OCI-LY3 (cell line): Measurements from ENCODE around the gene EEF1AKMT2.
"Not testable (repeated sequence)": the region's sequence is repeated elsewhere in the genome, so short reads cannot be mapped to it uniquely, and the experiment has no call there.

ENCODE experiments used
- H2AFZ ChIP-seq: fragments of 200-600, 300-600 bp; shearing (Covaris generic); 2 replicates; pipeline ENCODE4 v1.6.0; 2014; ENCODE audit warnings: antibody characterized with exemption, low read depth, low read length
- H3K27ac ChIP-seq: fragments of 200-600, 300-600 bp; sonication (generic); 2 replicates; pipeline ENCODE4 v1.5.1; 2014; ENCODE audit warnings: mild to moderate bottlenecking, low read length, moderate library complexity, mixed read lengths
- H3K27me3 ChIP-seq: fragments of 200-600, 300-600 bp; sonication (generic); 2 replicates; pipeline ENCODE4 v1.6.1; 2014; ENCODE audit warnings: low read depth, low read length, mixed read lengths
- H3K36me3 ChIP-seq: fragments of 200-600, 300-600 bp; sonication (generic); replicated peaks from 2 replicates; pipeline ENCODE3; 2014; ENCODE audit warnings: low read depth, low read length, mixed read lengths
- H3K4me1 ChIP-seq: fragments of 300-600, 200-600 bp; sonication (generic); 2 replicates; pipeline ENCODE4 v1.6.1; 2014; ENCODE audit warnings: low read length, mixed read lengths
- H3K4me2 ChIP-seq: fragments of 200-600, 300-600 bp; sonication (generic); 2 replicates; pipeline ENCODE4 v1.6.1; 2014; ENCODE audit warnings: low read length, mixed read lengths
- H3K4me3 ChIP-seq: fragments of 300-600, 200-600 bp; sonication (generic); 2 replicates; pipeline ENCODE4 v1.5.1; 2014; ENCODE audit warnings: antibody characterized with exemption, mild to moderate bottlenecking, low read length, moderate library complexity
- H3K79me2 ChIP-seq: fragments of 300-600, 200-600 bp; shearing (Covaris generic); 2 replicates; pipeline ENCODE4 v1.6.1; 2014; ENCODE audit warnings: mild to moderate bottlenecking, low read length, mixed read lengths
- H3K9ac ChIP-seq: fragments of 300-600, 200-600 bp; shearing (Covaris generic); 2 replicates; pipeline ENCODE4 v1.6.0; 2014; ENCODE audit warnings: mild to moderate bottlenecking, low read length, moderate library complexity
- H3K9me3 ChIP-seq: fragments of 200-600, 300-600 bp; shearing (Covaris generic); 2 replicates; pipeline ENCODE4 v1.6.1; 2014; ENCODE audit warnings: low read length, mixed read lengths; ENCODE audit not compliant: insufficient read depth
- H4K20me1 ChIP-seq: fragments of 200-600, 300-600 bp; sonication (generic); 2 replicates; pipeline ENCODE4 v1.6.1; 2016; ENCODE audit warnings: low read length, mixed read lengths; ENCODE audit not compliant: insufficient read depth
- EZH2phosphoT487 ChIP-seq: fragments of 200-600 bp; shearing (Covaris generic); IDR thresholded peaks from 2 replicates; pipeline ENCODE4 v1.6.1; 2018; ENCODE audit warnings: antibody characterized with exemption, mixed run types, low read depth
- TF ChIP-seq, protein P1 (sequence below): fragments of 200-600, 300-600 bp; sonication (generic); IDR thresholded peaks from 2 replicates; pipeline ENCODE4 v1.5.1; 2014; ENCODE audit warnings: antibody characterized with exemption, low read length, low read depth

EEF1AKMT2 gene

GRCh38 chr10:124829447-124830115, 37.9 kb upstream of the EEF1AKMT2 start:
- H3K4me2 ChIP-seq = no peak overlapping the region
- H3K79me2 ChIP-seq = no peaks in the 10 kb centered on the region
- H4K20me1 ChIP-seq = no peaks in the 10 kb centered on the region
- H3K9me3 ChIP-seq = no peaks in the 10 kb centered on the region
- no peak overlapping the region for H3K27ac ChIP-seq
- no peak overlapping the region for H2AFZ ChIP-seq
- no peak overlapping the region for H3K9ac ChIP-seq
- H3K4me1 ChIP-seq = no peaks in the 10 kb centered on the region
- H3K36me3 ChIP-seq = peaks cover 17% of the 10 kb centered on the region
- H3K27me3 ChIP-seq = no peaks in the 10 kb centered on the region
- H3K4me3 ChIP-seq = no peak overlapping the region
- TF ChIP-seq EZH2phosphoT487 = no peak
- TF ChIP-seq, protein P1, sequence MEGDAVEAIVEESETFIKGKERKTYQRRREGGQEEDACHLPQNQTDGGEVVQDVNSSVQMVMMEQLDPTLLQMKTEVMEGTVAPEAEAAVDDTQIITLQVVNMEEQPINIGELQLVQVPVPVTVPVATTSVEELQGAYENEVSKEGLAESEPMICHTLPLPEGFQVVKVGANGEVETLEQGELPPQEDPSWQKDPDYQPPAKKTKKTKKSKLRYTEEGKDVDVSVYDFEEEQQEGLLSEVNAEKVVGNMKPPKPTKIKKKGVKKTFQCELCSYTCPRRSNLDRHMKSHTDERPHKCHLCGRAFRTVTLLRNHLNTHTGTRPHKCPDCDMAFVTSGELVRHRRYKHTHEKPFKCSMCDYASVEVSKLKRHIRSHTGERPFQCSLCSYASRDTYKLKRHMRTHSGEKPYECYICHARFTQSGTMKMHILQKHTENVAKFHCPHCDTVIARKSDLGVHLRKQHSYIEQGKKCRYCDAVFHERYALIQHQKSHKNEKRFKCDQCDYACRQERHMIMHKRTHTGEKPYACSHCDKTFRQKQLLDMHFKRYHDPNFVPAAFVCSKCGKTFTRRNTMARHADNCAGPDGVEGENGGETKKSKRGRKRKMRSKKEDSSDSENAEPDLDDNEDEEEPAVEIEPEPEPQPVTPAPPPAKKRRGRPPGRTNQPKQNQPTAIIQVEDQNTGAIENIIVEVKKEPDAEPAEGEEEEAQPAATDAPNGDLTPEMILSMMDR = no peak

DNA sequence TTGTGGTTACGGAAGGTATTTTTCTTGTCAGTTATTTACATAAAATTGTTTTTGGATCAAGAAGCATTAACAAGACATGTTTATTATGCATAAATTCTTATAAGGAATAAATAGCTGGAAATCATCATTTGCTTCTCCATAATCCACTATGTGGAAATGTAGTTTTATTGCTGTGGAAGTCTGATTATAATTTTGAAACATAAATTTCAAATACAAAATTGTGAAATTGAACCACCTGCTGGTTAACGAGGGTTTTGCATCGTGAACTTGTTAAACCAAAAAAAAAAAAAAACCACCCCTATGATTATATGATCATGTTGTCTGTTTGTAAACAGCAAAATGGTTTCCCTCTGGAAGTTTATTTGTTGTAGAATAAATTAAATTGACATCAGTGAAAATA, 35.8 kb upstream of the EEF1AKMT2 start:
- Histone ChIP-seq H3K4me2 (no peak overlapping the region), H3K27me3 (no peaks in the 10 kb centered on the region), H3K4me1 (no peaks in the 10 kb centered on the region), H3K36me3 (peaks cover 17% of the 10 kb centered on the region), H3K27ac (no peak overlapping the region), H3K9ac (no peak overlapping the region), H3K4me3 (no peak overlapping the region), H4K20me1 (no peaks in the 10 kb centered on the region), H3K9me3 (no peaks in the 10 kb centered on the region), H3K79me2 (no peaks in the 10 kb centered on the region), H2AFZ (no peak overlapping the region)
- TF ChIP-seq, protein P1 = peak; percentile 46
- no peak for TF ChIP-seq EZH2phosphoT487

GRCh38 chr10:124826262-124826661, 34.6 kb upstream of the EEF1AKMT2 start:
- TF ChIP-seq EZH2phosphoT487 = no peak
- TF ChIP-seq, protein P1 = no peak
- H3K9me3 ChIP-seq = no peaks in the 10 kb centered on the region
- no peaks in the 10 kb centered on the region for H3K4me1 ChIP-seq
- H3K4me3 ChIP-seq = no peak overlapping the region
- no peak overlapping the region for H3K27ac ChIP-seq
- no peaks in the 10 kb centered on the region for H4K20me1 ChIP-seq
- H3K79me2 ChIP-seq = no peaks in the 10 kb centered on the region
- H3K4me2 ChIP-seq = no peak overlapping the region
- no peaks in the 10 kb centered on the region for H3K27me3 ChIP-seq
- no peak overlapping the region for H3K9ac ChIP-seq
- H3K36me3 ChIP-seq = peaks cover 16% of the 10 kb centered on the region
- H2AFZ ChIP-seq = no peak overlapping the region

GRCh38 chr10:124825702-124826101, 34.0 kb upstream of the EEF1AKMT2 start:
- H3K9ac ChIP-seq = no peak overlapping the region
- no peaks in the 10 kb centered on the region for H3K4me1 ChIP-seq
- no peak overlapping the region for H3K4me3 ChIP-seq
- H3K79me2 ChIP-seq = no peaks in the 10 kb centered on the region
- H3K9me3 ChIP-seq = no peaks in the 10 kb centered on the region
- peaks cover 12% of the 10 kb centered on the region for H3K36me3 ChIP-seq
- H3K4me2 ChIP-seq = no peak overlapping the region
- no peak overlapping the region for H2AFZ ChIP-seq
- no peaks in the 10 kb centered on the region for H3K27me3 ChIP-seq
- no peaks in the 10 kb centered on the region for H4K20me1 ChIP-seq
- H3K27ac ChIP-seq = no peak overlapping the region
- TF ChIP-seq, protein P1 = no peak
- TF ChIP-seq EZH2phosphoT487 = no peak

DNA sequence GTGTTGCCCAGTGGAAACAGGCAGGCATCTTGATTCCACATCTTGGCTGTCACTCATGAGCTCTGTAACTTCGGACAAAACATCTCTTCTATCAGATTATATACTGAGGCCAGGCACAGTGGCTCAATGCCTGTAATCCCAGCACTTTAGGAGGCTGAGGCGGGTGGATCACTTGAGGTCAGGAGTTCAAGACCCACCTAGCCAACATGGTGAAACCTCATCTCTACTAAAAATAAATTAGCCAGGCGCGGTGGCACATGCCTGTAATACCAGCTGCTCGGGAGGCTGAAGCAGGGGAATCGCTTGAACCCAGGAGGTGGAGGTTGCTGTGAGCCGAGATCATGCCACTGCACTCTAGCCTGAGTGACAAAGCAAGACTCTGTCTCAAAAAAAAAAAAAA, 33.2 kb upstream of the EEF1AKMT2 start:
- not testable (repeated sequence) for H3K4me1 ChIP-seq, H2AFZ ChIP-seq, H3K4me2 ChIP-seq, H3K27me3 ChIP-seq, H3K27ac ChIP-seq, H3K9ac ChIP-seq, H3K4me3 ChIP-seq, H3K9me3 ChIP-seq, H3K79me2 ChIP-seq, H4K20me1 ChIP-seq
- peaks cover 14% of the 10 kb centered on the region for H3K36me3 ChIP-seq
